GM19452 (cell line): Measurements from ENCODE around the gene ARHGEF16.

Source experiments
- ATAC-seq: cut with Tn5 transposase; IDR thresholded peaks from one replicate; pipeline ENCODE4 v1.9.1; 2021; ENCODE audit not compliant: unreplicated experiment

ARHGEF16 gene

DNA sequence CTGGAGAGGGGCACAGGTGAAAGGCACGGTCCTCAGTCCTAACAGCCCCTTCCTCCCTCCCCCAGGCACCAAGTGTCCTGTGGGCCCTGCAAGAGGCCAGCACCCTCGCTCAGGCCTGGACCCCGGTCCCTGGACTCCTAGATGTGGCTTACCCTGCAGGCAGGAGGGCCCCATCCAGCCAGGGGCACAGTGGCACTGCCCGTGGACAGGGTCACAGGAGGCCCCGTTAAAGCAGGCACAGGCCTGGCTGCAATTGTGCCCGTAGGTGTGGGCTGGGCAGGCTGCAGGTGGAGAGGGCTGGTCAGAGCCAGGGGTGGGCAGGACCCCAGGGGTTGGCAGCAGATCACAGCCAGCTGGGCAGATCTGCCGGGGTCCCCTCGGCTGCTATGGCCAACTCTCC, 44.5 kb downstream of the ARHGEF16 start:
- ATAC-seq, result no peak

DNA sequence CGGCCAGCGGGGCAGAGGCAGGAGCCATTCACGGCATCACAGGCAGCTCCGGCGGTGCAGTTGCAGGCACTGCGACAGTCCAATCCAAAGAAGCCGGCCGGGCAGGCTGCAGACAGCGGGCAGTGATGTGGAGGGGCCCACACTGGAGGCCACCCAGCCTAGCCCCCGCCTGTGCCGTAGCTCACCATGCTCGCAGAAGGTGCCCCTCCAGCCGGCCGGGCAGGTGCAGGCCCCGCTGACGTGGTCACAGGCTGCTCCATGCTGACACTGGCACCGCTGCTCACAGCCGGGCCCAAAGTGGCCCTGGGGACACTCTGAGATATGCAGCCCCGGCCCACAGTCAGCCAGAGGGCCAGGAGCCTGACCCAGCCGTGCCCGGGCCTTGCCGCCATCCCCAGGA, 45.1 kb downstream of the ARHGEF16 start:
- no peak for ATAC-seq

DNA sequence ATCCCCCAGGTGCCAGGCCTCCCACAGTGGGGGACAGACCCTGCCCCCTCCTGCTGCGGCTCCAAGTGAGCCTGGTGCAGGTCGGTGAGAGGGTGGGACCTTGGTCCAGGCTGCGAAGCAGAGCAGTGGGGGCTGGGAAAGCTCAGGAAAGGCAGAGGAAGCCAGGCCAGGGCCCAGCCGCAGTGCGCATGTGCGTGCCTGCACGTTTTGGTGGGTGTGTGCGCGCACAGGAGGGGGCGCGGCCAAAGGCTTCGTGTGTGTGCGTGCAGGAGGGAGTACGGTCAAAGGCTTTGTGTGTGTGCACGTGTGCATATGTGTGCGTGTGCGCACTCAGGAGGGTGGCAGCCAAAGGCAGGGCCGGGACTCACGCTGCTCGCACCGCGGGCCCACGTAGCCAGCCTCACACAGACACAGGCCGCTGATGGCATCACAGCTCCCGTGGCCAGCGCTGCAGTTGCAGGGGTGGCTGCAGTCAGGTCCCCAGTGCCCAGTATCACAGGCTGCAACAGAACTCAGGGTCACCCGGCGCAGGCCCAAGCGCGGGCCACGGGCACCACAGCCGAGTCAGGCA, 45.9 kb downstream of the ARHGEF16 start:
- no peak for ATAC-seq

DNA sequence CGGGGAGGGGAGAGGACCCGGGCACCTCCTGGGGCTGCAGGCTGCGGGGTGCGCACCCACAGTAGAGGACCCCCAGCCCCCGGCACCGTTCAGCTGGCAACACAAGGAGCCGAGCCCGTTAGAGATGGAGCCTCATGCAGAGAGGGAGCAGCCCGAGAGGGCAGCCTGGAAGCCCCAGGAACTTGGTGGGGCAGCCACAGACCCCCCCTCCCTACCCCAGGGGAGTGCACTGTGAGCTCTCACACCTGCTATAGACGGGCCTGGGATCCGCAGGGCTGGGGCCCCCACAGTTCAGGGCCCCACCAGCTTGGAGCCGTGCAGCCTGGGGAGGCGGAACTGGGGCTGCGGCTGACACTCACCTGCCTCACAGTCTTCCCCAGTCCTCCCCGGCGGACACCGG, 47.0 kb downstream of the ARHGEF16 start:
- ATAC-seq, result no peak

- ATAC-seq, result no peak
Observed at GRCh38 chr1:3501856-3502640, 47.6 kb downstream of the ARHGEF16 start.

DNA sequence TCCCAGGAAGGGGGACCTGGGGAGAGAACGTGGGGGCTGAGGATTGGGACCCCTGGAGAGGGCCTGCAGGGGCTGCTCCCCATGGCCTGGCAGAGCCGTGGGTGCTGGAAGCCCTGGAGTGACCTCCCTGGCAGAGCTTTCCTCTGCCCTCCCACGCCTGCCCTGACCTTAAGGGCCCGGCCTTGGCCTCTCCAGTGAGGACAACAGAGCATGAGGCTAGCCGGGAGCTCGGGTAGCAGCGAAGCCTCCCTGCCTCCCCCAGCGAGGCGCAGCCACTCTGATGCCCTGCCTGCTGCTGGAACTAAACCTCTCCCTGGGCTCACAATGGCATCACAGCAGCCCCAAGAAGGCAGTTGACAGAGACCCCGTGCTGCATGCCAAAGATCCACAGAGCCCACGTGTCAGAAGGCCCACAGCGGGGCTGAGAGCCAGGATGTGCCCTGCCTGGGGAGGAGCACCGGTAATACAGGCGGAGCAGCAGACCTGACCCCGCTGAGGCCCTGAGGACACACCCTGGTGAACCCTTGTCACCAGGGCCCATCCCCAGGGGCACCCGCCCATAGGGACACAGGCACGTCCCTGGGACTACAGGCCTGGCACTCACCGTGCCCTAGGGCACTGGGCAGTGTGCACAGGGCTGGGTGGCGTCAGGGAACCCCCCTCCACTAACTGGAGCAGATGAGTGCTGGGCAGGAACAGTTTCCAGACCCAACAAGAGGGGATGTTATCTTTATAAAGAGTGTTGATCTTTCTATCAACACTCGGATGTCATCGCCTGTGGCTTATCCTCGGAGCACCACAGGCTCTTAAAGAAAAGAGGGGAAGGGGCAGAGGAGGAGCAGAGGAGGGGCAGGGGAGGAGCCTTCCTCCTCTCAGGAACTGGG, 48.4 kb downstream of the ARHGEF16 start:
- ATAC-seq, result no peak

- ATAC-seq, result no peak
Observed at GRCh38 chr1:3503525-3503886, 49.0 kb downstream of the ARHGEF16 start.

DNA sequence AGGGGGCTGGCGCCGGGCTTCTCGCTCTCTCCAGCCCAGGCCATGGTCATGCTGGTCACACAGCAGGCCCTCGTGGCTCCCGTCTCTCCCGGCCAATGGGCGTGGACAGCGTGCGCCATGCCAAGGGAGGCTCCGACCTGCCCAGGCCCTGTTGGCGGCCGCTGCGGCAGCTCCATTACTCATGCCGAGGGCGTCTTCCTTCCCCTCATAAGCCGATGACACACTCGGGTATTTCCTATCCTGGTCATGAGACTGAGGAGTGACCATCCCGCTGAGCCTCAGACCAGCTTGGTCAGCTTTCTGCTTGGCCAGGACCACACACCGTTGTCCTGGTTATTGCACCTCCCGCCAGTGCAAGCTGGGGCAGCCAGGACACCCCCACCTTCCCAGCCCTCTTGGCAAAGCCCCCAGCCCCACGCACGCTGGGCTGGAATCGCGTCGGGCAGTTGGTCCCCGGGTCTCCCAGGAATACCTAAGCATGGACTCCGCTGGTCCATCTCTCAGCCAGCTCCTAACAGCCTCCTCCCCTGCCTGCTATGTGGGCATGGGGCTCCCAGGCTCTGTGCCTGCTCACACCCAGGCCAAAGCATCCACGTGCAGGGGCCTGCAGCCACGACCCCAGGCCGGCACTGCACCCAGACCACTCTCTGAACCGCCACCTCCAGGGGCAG, 49.8 kb downstream of the ARHGEF16 start:
- no peak for ATAC-seq

DNA sequence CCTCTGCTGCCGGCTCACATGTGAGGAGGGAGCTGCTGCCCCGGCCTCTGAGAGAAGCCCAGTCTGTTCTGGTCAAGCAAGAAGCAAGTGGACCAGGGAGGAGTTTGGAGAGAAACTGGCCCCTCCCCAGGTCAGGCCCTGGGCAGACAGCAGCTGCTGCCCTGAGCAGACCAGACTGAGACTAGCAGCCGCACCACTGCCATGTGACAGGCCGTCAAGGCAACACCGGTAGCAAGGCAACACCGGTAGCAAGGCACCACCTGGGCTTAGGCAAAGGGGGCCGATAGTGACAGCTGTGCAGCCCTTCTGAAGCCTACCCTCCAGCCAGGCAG, 50.3 kb downstream of the ARHGEF16 start:
- no peak for ATAC-seq

DNA sequence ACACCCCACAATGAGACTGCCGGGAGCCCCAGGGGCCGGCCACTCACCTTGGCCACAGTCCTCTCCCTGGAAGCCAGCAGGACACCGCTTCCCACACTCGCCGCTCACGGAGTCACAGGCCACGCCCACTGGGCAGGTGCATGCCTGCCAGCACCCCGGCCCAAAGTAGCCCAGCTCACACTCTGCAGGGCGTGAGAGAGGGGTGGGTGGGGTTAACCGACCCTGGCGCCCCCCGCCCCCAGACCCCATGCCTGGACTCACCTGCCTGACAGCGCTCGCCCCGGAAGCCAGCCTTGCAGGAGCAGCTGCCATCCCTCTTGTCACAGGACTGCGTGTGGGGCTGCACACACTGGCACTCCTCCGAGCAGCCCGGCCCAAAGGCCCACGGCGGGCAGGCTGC, 50.7 kb downstream of the ARHGEF16 start:
- no peak for ATAC-seq

- ATAC-seq, result no peak
Observed at GRCh38 chr1:3506041-3506440, 51.6 kb downstream of the ARHGEF16 start.

DNA sequence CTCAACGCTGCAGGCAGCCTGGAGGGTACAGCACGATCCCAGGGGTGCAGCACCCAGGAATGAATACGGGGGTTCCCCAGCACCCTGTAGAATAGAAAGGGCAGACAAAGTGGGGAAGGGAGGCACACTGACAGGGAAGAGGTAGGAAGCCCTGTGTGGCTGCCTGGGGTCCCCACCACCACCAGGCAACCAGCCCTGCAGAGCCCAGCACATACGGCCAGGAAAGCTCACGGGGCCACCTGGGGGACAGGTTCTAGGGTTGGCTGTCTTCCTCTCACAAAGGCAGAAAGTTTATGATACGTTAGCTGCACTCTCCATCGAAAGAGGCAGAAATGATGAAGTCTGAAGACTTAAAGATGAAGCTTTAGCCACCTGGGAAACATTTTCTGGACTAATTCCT, 52.5 kb downstream of the ARHGEF16 start:
- ATAC-seq, result no peak

DNA sequence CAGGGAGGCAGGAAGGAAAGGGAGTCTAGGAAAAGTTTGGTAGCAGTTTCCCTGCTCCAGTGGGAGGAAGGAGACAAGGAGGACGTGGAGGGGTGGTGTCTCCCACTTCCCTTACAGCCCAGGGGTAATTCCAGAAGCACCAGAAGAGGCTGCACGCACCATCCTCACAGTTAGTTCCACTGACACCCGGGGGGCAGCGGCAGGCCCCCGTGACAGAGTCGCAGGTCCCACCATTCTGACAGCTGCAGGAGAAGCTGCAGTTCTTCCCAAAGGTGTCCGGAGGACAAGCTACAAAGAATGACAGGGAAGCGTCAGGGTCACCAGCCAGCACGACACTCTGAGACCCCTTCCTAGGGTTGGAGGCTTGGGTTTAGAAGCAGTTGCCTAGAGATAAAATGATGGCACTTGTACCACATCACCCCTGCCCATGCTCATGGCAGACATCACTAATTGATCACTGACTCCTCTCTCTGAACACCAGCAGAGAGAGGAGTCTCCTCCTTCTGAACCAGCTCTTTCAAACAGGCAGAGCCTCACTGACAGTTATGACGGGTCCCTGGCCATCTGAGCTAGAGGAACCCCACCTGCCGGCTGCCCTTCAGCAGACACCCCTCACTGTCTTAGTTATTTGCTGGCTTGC, 53.3 kb downstream of the ARHGEF16 start:
- no peak for ATAC-seq

- ATAC-seq, result no peak
Observed at GRCh38 chr1:3508757-3509415, 54.4 kb downstream of the ARHGEF16 start.

DNA sequence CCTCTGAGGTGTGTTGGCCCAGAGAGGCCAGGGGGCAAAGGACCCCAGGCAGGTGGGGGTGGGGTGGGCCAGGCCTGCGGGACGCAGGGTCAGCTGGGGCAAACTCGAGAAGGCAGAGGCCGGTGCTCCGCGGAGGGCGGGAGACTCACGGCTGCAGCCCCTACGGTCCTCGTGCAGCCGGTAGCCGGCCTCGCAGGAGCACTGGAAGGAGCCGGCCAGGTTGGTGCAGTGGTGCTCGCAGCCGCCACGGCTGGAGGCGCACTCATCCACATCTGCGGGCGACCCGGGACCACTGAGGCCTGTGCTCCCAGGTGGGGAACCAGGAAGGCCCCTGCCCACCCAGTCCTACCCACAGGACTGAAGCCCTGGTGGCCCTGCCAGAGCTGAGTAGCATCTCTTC, 55.3 kb downstream of the ARHGEF16 start:
- ATAC-seq, result no peak

DNA sequence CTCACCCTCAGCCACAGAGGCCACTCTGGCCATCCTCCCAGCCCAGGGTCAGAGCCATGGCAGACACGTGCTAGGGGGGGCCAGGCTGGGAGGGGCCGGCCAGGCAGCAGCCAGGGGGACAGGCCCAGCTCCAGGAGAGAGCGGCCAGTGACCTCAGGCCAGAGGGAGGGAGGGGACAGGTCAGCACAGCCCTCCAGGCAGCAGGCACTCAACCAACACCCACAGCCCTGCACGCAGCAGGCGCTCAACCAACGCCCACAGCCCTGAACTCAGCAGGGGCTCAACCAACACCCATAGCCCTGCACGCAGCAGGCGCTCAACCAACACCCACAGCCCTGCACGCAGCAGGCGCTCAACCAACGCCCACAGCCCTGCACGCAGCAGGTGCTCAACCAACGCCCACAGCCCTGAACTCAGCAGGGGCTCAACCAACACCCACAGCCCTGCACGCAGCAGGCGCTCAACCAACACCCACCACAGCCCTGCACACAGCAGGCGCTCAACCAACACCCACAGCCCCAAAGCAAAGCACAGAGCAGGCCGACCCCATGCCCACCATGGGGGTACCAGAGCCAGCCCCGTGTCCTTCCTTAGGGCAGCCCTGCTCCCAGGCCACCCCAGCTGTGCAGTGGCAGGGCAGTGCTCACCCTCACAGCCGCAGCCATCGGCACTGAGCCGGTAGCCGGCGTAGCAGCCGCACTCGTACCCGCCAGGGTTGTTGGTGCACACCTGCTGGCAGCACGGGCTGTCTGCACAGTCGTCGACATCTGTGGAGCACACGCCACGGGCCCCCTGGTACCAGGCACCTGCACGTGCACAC, 55.9 kb downstream of the ARHGEF16 start:
- no peak for ATAC-seq

DNA sequence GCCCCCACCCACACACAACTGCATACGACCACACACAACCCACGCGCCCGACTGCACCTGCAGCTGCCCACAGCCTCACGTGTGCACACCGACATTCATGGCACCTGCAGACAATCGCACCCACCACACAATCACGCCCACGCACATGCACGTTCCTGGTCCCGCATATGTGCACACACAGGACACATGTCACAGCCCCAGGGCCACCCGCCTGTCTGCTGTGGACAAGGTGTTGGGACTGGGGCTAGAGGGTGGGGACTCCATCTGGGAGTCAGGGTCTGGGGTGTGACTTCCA, 56.4 kb downstream of the ARHGEF16 start:
- ATAC-seq, result no peak

- ATAC-seq, result no peak
Observed at GRCh38 chr1:3511306-3511705, 56.8 kb downstream of the ARHGEF16 start.

- ATAC-seq, result no peak
Observed at GRCh38 chr1:3511856-3512255, 57.4 kb downstream of the ARHGEF16 start.

DNA sequence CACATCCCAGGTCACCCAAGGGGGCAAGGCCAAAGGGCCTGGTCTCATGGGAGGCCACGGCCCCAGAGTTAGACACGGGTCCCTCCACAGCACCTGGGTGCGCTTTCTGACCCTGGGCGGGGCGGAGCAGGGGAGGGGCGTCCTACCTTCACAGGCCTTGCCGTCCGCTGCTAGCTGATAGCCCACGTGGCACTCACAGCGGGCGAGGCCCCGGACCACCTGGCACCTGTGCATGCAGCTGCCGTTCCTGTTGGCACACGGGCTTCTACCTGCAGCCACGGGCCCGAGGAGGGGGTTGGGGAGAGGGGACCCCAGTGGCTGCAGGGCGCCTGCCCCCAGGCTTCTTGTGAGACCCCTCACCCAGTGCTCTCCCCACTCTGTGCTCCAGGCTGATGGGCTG, 59.9 kb downstream of the ARHGEF16 start:
- ATAC-seq, result no peak
